Right renal cortex interstitium (tissue), 3 donors: Measurements from ENCODE around the gene C20orf173. TPM values are rescaled to one million over a fixed set of nuclear protein-coding genes. Genes with fewer than 3 reads are reported as not detected.

Experiments used
- DNase-seq, 3 donors: peaks; one replicate each; pipeline ENCODE4 v3.0.0-alpha.2; 2013; ENCODE audit warnings: low read depth in 3 of 3, low spot score in 2 of 3
- polyA plus RNA-seq, 3 donors: library from polyadenylated mRNA; unstranded; fragments of 120-200 nt; gene quantifications; one replicate each; pipeline ENCODE4 v1.2.1, GENCODE V29; 2013; ENCODE audit not compliant: insufficient read length in 3 of 3

C20orf173 gene
- polyA plus RNA-seq, 3 donors: not detected

DNA sequence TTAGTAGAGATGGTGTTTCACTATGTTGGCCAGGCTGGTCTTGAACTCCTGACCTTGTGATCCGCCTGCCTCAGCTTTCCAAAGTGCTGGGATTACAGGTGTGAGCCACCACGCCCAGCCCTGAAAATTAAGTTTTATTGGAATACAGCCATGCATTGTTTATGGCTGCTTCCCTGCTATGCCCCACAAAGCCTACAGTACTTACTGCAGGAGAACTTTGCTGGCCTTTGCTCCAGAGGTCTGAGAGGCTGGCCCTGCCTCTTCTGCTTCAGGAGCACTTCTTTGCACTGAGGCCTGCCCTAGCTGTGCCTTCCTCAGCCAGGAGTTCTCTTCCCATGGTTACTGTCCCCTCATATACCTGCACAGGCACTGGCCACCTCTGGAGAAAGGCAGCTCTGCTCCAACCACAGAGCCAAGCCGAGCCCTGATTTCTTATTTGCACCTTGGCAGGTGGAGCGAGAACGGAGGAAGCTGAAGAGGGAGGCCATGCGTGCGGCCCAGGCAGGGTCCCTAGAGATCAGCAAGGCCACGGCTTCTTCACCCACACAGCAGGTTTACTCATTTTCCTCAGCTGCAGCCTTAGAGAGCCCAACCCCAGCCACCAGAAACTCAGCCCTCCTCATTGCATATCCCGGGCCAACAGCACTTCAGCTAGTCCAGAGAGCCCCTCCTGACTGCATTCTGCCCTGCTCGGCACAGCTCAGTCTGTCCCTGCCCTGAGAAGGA lies 20.8 kb downstream of the C20orf173 start:
- DNase-seq: no peak

- no peak for DNase-seq
Observed at GRCh38 chr20:35506872-35507638, 22.4 kb downstream of the C20orf173 start.

- DNase-seq: no peak
Observed at GRCh38 chr20:35506179-35506578, 23.3 kb downstream of the C20orf173 start.

DNA sequence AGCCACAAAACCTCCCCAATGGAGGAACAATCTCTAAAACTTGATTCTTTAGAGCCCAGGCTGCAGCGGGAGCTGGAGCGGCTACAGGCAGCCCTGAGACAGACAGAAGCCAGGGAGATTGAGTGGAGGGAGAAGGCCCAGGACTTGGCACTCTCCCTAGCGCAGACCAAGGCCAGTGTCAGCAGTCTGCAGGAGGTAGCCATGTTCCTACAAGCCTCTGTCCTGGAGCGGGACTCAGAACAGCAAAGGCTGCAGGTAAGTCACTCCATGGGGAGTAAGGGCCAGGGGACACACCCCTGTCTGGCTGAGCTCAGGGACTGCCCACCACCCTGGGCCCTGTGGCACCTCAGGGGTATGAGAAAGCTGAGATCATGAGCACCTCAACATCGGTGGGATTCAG lies 24.7 kb downstream of the C20orf173 start:
- no peak for DNase-seq

DNA sequence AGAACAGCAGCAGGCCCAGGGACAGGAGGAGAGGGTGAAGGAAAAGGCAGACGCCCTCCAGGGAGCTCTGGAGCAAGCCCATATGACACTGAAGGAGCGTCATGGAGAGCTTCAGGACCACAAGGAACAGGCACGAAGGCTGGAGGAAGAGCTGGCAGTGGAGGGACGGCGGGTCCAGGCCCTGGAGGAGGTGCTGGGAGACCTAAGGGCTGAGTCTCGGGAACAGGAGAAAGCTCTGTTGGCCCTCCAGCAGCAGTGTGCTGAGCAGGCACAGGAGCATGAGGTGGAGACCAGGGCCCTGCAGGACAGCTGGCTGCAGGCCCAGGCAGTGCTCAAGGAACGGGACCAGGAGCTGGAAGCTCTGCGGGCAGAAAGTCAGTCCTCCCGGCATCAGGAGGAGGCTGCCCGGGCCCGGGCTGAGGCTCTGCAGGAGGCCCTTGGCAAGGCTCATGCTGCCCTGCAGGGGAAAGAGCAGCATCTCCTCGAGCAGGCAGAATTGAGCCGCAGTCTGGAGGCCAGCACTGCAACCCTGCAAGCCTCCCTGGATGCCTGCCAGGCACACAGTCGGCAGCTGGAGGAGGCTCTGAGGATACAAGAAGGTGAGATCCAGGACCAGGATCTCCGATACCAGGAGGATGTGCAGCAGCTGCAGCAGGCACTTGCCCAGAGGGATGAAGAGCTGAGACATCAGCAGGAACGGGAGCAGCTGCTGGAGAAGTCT lies 25.5 kb downstream of the C20orf173 start:
- DNase-seq: no peak

DNA sequence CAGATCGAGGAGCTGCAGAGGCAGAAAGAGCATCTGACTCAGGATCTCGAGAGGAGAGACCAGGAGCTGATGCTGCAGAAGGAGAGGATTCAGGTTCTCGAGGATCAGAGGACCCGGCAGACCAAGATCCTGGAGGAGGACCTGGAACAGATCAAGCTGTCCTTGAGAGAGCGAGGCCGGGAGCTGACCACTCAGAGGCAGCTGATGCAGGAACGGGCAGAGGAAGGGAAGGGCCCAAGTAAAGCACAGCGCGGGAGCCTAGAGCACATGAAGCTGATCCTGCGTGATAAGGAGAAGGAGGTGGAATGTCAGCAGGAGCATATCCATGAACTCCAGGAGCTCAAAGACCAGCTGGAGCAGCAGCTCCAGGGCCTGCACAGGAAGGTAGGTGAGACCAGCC lies 26.2 kb downstream of the C20orf173 start:
- no peak for DNase-seq

DNA sequence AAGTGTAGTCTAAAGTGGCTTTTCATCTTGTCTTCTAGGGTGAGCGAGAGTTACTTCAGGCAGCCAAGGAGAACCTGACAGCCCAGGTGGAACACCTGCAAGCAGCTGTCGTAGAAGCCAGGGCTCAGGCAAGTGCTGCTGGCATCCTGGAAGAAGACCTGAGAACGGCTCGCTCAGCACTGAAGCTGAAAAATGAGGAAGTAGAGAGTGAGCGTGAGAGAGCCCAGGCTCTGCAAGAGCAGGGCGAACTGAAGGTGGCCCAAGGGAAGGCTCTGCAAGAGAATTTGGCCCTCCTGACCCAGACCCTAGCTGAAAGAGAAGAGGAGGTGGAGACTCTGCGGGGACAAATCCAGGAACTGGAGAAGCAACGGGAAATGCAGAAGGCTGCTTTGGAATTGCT lies 27.1 kb downstream of the C20orf173 start:
- no peak for DNase-seq

- no peak for DNase-seq
Observed at GRCh38 chr20:35499271-35499670, 30.2 kb downstream of the C20orf173 start.

DNA sequence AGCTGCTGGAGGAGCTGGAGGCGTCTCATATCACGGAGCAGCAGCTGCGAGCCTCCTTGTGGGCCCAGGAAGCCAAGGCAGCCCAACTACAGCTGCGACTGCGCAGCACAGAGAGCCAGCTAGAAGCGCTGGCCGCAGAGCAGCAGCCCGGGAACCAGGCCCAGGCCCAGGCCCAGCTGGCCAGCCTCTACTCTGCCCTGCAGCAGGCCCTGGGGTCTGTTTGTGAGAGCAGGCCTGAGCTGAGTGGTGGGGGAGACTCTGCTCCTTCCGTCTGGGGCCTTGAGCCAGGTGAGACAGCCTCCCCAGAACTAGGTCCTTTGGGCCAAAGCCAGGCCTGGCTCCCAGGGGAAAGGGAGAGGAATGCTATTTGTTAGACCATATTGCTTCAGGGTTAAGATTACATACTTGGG lies 31.7 kb downstream of the C20orf173 start:
- DNase-seq: no peak

- no peak for DNase-seq
Observed at GRCh38 chr20:35497320-35497719, 32.1 kb downstream of the C20orf173 start.

DNA sequence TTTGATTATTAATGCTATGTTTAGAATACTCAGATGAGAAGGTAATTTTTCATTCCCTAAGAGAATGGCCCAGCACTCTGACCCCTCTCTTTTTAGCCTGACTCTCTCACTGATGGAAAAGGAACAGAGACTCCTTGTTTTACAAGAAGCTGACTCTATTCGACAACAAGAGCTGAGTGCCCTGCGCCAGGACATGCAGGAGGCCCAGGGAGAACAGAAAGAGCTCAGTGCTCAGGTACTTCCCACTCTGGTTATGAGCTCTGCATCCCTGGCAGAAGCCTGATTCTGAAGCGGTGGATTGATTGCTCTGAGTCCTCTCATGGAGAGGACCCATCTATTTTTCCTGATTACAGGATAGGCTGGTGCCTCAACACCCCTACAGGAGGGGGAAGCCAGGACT lies 33.0 kb downstream of the C20orf173 start:
- no peak for DNase-seq

DNA sequence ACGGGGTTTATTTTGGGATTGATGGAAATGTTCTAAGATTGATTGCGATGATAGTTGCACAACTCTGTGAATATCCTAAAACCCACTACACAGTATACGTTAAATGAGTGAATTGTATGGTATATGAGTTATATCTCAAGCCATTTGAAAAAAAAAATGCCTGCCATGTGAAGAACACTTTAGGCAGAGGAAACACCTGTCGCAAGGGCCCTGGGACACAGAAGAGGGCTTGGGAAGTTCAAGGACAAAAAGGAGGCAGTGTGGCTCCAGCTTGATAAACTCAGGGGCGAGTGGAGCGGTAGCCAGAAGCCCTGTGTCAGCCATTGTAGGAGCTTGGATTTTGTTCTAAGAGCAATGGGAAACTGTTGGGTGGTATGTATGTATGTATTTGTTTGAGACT lies 37.1 kb downstream of the C20orf173 start:
- no peak for DNase-seq

- DNase-seq: no peak
Observed at GRCh38 chr20:35491823-35492222, 37.6 kb downstream of the C20orf173 start.

- DNase-seq: no peak
Observed at GRCh38 chr20:35490736-35491181, 38.7 kb downstream of the C20orf173 start.

GRCh38 chr20:35489717-35490116 lies 39.7 kb downstream of the C20orf173 start:
- DNase-seq: no peak

DNA sequence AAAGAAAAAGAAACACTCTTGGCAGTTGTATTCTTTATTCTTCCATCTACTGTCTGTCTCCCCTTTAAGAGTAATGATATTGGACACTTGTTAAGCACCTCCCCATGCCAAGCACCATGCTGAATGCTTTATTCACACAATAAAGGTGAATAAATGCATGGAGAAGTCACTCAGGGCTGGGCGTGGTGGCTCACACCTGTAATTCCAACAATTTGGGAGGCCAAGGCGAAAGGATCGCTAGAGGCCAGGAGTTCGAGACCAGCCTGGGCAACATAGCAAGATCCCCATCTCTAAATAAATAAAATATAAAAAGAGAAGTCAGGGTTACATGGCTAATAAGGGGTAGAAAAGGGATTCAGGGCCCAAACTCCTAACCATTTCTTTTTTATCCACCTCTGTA lies 42.0 kb downstream of the C20orf173 start:
- DNase-seq: no peak

GRCh38 chr20:35479798-35480197 lies 49.7 kb downstream of the C20orf173 start:
- DNase-seq: no peak

DNA sequence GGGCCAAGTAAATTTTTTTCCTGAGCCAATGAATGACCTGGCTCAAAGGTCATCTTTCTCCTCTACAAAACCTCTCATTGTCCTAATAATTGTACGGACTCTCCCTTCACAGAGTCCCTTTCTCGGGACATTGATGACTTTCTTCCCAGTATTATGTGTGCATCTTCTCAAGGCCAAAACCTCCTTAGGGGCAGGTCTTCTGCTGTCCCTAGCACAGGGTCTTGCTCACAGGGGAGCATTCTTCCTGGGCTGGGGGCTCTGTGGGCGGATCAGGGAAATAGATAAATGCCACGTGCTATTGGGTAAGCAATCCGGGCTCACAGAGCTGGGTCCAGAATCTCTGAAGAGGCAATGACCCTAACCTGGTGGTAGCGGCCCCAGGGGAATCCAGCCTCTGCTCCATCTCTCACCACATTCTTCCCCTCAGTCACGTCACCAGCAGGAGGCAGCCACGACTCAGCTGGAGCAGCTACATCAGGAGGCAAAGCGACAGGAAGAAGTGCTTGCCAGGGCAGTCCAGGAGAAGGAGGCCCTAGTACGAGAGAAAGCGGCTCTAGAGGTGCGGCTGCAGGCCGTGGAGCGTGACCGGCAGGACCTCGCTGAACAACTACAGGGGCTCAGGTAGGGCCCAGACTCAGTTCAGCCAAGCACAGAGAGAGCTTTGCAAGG lies 50.5 kb downstream of the C20orf173 start:
- no peak for DNase-seq
